Loucy (cell line): Measurements from ENCODE around the gene IGHMBP2.

Experiments
- EZH2phosphoT487 ChIP-seq: fragments of 200-600 bp; IDR thresholded peaks from 2 replicates; pipeline ENCODE4 v1.6.1; 2018; ENCODE audit warnings: antibody characterized with exemption, mild to moderate bottlenecking, moderate library complexity, borderline replicate concordance
- TF ChIP-seq, protein P1 (sequence below): fragments of 200-600 bp; sonication (generic); conservative IDR thresholded peaks from 2 replicates; pipeline ENCODE4 v1.5.1; 2014; ENCODE audit warnings: mild to moderate bottlenecking, antibody characterized with exemption, low read length

DNA sequence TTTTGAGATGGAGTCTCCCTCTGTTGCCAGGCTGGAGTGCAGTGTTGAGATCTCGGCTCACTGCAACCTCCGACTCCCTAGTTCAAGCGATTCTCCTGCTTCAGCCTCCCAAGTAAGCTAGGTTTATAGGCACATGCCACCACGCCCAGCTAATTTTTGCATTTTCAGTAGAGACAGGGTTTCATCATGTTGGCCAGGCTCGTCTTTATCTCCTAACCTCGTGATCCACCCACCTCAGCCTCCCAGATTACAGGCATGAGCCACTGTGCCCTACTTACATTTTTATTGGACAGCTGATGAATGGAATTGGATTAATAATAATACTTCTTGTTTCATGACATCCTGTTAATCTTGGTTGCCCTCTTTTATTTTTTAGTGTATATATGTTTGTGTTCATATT is 80.1 kb downstream of the IGHMBP2 start:
- TF ChIP-seq, protein P1, sequence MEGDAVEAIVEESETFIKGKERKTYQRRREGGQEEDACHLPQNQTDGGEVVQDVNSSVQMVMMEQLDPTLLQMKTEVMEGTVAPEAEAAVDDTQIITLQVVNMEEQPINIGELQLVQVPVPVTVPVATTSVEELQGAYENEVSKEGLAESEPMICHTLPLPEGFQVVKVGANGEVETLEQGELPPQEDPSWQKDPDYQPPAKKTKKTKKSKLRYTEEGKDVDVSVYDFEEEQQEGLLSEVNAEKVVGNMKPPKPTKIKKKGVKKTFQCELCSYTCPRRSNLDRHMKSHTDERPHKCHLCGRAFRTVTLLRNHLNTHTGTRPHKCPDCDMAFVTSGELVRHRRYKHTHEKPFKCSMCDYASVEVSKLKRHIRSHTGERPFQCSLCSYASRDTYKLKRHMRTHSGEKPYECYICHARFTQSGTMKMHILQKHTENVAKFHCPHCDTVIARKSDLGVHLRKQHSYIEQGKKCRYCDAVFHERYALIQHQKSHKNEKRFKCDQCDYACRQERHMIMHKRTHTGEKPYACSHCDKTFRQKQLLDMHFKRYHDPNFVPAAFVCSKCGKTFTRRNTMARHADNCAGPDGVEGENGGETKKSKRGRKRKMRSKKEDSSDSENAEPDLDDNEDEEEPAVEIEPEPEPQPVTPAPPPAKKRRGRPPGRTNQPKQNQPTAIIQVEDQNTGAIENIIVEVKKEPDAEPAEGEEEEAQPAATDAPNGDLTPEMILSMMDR: no peak
- TF ChIP-seq EZH2phosphoT487: no peak
